NCI-H2196 (cell line): Measurements from ENCODE around the gene DLG5.
A peak's percentile ranks its signal among the peaks of the same experiment; 100 is the strongest.

Experiments used
- DNase-seq: peaks from one replicate; lab custom pipeline; 2025; ENCODE audit not compliant: unreplicated experiment; lab: John Stamatoyannopoulos, UW

Gene DLG5

DNA sequence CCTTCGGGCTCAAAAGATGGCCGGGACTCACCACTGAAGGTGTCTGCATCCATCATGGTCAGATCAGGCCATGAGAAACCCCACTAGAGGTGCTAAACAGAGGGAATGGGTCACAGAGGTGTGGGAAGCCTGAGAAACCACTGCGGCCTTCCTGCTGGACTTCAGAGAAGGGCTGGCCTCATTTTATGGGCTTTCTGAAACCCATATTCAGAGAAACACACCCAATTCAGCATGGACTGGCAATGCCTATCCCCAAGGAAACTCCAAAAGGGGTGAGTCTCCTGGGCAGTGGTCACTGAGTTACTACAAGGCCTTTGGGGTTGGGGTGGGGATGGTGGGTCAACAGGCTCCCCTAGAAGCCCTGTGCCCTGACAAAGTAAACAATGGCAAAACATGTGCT lies 58.0 kb downstream of the DLG5 start:
- DNase-seq, result no peak

DNA sequence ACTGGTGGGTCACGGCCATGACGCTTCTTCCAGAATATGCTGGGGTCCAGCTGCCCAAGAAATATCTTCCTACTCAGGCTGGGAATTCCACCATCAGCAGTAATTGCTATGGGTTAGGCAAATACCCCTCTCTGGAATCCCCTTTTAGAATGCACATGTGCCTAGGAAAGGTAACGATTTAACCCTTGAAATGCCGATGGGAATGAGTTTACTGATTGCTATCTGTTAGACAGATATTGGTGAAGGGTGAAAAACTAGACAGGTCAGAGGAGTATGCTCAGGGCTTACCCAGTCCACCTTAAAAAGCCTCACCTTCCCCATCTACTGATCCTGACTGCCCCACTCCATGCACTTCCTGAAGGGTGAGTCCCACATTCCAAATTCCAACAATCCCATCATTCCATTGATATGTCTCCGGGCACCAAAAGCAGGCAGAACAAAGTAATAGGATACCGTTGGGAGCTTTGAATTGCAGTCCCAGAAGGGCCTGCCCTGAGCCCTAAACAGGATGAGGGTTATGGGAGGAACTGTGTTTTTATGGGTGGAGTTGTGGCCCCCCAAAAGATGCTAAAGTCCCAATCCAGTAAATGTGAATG lies 59.3 kb downstream of the DLG5 start:
- DNase-seq, result no peak

DNA sequence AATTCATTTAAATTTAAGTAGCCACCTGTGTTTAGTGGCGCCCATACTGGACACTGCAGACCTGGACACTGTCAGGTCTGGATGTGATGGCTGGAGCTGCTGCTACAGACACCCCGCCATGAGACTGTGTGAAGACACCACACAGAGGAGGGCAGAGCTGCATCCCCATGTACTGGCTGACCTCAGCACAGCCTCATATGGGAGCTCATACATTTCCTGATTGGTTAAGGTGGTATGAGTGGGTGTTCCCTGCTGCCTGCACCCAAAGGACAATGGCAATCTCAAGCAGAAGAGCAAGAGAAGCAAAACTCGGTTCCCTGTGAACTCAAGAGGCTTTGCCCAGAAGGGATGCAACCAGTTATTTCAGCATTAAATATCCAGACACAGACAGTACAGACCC lies 60.0 kb downstream of the DLG5 start:
- no peak for DNase-seq

DNA sequence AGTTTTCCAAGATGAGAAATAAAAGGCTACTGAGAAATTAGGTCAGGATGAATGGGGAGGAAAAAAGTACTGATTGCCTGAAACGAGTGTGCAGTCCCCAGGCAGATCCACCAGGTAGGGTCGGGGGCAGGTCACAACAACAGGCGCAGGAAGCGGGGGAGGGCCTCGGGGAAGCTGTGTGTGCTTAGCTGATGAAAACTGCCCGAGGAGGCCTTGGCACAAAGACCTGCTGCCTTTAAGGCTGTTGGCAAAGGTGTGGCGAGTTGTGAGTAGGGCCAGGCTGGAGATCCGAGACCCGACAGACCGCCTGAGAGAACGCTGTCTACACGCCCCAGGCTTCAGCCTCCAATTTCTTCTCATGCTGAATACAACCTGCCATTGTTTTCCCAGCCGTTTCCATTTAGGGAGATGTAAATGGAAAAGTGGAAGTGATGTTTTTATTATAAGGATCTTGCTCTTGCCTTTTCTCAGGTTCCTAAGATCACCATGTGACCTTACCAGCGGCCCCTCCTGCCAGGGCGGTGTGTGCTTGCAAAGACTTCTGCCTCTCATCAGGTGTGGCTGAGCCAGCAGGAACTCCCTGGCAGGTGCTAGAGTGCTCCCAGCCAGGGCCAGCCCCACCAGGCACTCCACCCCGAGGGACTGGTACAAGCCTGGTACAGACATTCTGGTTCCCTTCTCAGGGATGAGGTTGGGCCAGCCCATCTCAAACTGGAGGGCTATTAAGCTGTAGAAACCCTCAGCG lies 60.8 kb downstream of the DLG5 start:
- DNase-seq, result peak; percentile 52

DNA sequence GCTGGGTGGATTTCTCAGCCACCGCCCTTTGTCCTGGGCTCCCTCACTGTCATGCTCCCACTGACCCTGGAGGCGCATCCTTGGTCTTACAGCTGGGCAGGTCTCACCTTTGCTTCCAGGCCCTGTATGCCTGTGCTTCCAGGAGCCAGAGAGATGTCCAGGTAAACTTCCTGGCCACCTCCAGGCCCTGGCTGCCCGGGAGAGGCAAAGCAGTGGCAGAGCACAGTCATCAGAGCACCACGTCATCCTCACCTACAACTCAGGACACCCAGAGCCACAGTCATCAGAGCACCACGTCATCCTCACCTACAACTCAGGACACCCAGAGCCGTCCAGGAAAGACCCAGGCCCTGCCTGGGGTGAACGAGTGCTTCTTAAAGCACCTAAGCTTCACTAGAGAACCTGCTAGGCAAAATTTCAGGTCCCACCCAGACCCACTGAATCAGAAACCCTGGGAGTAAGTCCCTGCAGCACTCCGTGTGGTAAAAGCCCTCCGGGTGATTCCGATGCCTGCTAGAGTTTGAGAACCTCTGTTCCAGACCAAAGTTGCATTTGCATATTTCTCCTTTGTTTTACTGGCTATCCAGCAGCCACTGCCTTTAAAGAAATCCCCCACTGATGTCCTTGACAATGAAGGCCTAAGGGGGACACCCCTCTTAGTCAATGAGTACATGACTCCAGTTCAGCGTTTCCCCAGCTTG lies 62.3 kb downstream of the DLG5 start:
- no peak for DNase-seq

DNA sequence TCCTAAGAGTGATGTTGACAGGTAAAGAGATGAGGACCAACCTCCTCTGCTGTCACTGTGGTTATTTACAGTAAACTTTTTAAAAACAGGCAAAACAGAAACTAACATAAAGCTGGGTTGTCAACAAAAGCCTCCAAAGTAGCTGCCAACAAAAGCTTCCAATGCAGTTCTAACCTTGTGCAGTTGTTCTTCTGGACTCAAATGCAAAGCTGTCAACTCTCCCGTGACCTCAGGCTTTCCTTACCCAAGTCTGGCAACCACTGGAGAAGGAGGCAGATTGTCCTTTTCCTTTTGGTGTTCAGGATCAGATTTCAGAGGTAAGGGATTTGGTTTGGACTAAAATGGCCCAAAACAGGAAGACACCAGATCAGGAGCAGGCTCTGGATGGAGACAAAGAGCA lies 63.1 kb downstream of the DLG5 start:
- DNase-seq, result no peak

DNA sequence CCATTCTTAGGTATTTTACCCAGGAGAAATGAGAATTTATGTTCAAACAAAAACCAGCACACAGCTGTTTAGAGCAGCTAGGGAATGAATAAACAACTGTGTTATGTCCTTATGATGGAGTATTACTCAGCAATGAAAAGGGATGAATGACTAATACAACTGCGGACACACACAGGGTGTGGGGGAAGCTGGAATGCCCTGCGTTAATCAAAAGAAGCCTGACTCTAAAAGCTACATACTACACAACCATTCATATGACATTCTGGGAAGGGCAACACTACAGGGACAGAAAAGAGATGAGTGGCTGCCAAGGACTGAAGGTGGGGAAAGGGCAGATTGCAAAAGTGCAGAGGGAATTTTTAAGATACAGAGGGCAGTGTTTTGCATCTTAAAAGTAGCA lies 64.0 kb downstream of the DLG5 start:
- no peak for DNase-seq

DNA sequence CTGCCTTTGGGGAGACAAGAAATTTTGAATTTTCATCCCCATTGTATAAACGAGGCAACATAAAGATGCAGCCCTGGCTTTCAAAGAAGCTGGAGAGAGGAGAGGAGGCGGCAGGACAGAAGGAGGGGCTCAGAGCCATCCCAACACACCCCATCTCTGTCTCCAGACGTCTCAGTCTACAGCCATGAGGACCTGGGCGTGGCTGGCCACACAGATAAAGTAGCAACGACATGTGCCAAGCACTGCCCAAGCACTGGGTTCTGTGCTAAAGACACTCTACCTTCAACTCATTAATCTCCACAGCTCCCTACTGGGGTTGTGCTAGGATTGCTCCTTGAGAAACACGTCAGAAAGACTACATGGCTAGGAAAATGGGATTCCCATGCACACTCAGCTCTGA lies 65.2 kb downstream of the DLG5 start:
- DNase-seq, result no peak

DNA sequence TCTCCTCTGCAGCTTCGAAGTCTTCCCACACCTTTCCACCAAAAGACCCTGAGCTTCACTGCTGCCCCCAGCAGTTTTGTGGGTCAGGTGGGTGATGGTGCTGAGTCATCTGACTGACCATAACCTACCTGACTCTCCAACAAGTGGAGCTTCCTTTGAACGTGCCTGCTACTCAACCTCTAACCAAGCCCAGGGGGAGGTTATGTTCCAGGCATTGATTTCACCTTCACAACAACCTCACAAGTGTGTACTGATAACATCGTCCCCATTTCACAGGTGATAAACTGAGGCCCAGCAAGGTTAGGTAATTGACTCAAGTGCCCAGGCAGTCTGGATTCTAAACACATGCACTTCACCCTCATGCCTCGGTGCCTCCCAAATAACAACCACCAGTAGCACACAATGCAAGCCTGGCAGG lies 66.7 kb downstream of the DLG5 start:
- DNase-seq, result no peak

DNA sequence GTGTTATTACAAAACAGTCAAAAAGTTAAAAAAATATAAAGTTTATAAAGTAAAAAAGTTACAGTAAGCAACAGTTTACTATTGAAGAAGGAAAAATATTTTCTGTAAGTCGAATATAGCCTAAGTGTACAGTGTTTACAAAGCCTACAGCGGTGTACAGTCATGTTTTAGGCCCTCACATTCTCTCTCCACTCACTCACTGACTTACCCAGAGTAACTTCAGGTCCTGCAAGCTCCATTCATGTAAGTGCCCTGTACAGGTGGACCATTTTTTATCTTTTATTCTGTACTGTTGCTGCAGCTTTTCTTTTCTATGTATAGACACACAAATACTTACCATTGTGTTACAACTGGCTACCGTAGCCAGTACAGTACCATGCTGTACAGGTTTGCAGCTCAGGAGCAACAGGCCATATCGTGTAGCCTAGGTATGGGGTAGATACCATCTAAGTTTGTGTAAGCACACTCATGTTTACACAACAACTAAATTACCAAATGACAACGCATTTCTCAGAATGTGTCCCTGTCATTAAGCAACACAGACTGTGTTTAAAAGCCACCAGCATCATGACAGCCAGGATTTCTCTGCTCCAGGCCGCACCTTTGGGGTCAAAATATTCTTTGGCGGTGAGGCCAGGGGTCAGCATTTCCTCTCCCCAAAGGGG lies 67.2 kb downstream of the DLG5 start:
- no peak for DNase-seq

DNA sequence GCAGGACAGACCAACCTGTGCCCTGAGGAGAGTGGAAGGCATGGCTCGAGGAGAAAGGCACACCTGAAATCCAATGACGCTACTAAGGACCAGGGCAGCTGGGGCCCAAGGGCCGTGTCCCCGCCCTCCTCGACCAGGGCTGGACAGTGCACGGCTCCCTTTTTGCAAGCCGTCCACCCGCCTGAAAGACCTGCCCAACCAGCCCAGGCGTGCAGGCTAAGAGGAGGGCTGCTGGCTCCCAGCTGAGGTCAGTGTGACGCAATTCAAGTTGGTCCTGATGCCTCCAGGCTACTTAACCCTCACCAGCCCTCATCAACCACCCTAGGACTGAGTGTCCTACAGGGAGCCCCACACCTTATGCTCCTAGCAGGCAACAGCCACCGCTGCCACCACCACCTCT lies 69.3 kb downstream of the DLG5 start:
- DNase-seq, result no peak

DNA sequence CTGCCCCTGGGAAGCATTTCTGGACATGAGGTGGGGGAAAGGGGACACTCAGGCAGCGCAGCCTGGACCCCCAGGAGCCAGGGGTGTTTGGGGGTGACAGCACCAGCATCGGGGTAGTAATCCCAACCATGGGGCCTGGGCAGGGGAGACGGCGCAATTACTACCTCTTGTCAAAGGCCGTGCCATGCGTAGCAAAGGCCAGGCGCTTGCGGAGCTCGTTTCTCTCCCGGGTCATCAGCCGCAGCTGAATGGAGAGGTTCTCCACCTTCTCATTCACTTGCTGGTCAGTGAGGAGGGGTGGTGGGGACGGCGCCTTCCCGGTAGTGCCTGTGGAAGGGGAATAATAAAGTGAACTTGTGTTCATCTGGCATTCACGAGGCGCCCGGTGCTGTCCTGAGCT lies 70.0 kb downstream of the DLG5 start:
- DNase-seq, result no peak

DNA sequence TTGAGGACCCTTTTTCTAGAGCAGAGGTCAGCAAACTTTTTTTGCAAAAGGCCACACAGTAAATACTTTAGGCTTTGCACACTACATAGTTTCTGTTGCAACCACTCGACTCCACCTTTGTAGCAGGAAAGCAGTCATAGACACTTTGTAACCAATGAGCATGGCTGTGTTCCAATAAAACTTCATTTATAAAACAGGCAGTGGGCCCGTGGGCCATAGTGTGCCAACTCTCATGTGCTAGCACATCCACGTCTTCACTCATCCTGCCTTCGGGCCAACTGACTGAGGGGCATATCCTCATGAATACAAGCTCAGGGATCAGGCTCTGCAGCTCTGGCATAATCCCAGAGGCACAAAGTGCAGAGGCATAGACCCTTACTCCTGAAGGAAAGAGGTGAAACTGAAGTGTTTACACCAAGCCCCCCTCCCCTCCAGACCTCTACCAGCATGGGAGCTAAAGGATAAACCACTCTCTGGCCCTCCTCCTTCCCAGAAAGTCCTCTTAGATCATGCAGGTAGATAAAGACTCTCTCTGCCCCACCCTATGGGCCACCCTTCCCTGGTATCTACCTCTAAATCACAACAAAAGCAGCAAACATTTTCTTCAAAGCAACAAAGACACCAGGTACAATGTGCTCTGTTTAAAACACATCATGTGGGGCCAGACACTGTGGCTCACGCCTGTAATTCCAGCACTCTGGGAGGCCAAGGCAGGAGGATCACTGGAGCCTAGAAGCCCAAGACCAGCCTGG lies 71.0 kb downstream of the DLG5 start:
- DNase-seq, result no peak

DNA sequence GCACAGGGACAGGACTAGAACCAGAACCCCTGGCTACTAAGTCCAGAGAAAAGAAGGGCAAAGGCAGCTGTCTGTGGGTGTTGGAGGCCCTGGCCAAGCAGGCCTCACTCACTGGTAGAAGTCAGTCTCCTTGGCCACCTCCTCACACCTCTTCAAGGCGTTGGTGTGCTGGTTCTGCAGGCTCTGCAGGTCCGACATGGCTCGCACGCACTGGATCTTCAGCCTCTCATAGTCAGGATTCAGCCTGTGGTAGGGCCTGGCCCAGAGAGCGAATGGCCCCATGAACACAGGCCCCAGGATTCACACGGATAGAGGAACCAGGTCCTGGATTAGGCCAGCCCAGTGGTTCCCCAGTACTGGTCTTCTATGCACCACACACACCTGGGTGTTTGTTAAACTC lies 72.4 kb downstream of the DLG5 start:
- DNase-seq, result no peak

DNA sequence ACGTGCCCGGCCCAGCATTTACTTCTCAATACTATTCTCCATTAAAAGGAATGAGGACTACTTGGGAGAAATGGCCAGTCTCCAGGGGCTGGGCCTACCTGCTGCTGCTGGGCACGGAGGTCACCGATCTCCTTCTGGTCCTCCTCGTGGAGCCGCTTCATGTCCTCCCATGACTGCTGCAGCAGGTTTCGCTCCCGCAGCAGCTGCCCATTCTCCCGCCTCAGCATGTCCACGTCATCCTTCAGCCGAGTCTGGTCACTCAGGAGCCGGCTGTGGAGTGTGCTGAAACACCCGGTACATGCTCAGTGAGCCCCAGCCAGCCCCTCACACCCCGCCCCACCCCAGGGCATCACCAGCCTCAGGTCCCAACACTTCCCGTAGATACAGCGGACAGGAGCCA lies 73.3 kb downstream of the DLG5 start:
- no peak for DNase-seq

DNA sequence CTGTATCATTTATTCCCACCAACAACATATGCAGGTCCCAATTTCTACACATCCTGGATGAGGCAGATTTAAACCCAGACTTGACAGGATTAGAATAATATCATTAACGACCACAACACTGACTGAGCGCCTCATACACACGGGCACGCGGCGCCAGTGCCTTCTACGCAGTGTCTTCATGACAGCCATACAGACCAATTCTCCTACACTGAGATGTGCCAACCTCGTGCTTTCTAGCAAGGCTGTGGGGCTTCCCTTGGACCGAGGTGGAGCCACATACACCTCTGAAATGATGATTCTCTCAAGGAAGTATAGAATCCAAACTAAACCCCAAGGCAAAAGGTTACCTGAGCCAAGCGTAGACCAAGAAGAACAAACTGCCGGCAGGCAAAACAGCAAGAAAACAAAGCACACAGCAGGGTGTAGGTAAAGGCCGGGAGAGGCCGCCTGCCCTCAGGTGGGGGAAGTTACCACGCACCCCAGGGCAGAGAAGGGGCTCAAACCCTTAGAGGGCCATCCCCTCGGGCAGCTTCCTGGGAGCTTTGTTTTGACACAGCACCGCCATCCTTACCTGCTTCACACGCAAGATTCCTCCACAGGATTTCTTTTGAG lies 75.8 kb downstream of the DLG5 start:
- no peak for DNase-seq

DNA sequence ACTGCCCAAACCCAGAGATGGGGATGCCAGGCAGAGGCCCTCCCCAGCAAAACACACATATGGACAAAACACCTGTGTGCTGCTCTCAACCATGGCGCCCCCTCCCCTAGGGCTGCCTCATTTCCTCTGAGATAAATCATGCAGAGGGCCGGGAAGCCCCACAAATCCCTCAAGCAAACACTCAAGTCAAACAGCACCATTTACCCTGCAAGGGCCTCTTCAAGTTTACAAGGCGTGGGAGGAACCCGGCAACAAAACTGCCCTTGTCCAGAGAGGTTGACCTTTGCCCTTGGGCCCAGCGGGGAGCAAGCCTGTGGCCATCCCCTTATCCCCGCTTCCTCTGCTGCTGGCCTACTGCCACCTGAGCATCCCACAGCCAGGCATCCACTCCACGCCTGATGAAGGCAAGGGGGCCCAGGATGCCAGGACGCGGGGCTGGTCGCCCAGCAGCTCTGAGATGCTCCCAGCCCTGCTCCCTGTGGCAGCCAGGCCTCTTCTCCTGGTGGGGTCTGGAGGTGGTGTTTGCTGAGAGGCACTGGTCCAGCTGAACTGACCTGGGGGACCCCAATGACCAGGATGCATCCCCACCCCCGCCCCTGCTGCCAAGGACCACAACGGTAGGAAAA lies 77.4 kb downstream of the DLG5 start:
- DNase-seq, result peak; percentile 20

DNA sequence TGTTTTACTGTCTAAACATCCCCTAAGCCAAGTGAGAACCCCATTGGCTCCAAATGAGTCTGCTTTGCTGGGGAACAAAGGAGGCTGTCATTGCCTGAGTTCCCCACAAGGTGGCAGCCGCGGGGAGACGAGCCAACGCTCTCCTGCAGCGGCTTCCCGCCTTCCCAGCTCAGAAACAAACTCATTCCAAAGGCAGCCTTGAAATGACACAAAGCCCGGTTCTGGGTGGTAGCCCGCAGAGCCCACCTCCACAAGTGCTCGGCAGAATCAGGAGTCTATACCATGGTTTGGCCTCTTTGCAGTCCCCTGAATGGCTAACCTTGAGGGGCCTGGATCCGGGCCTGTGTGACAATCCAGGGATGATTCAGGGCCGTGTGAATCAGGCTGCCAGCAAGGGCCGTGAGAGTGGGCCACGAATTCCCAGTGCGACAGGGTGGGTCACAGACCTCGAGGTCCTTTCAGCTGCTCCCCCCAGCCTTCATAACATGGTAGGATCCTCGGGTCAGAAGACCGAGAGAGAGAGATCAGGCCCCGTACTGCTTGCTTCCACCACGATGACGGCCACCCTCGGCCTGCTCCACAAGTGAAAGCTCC lies 79.7 kb downstream of the DLG5 start:
- DNase-seq, result peak; percentile 61

DNA sequence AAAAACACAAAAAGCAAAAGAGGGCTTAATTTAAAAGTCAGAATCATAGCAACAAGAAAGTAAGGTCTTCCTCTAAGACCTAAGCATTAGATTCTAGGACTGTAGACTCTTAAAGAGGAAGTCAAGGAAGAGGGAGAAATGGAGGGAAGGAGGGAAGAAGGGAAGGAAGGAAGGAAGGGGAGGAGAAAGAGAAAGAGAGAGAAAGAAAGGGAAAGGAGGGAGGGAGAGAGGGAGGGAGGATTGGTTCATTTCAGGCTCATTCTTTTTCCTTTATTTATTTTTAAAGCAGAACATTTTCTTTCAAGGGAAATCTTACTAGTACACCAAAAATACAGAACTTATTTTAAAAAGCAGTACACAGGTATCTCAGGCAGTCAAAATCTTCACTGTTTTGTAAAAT lies 81.1 kb downstream of the DLG5 start:
- no peak for DNase-seq
